Activated naive CD4-positive, alpha-beta T cell treated with anti-CD3 and anti-CD28 coated beads, Interleukin-2, amount 50 U/mL, for 24 hours (primary cell): ENCODE results near the gene FOXM1.
"Not testable (repeated sequence)": the region's sequence is repeated elsewhere in the genome, so short reads cannot be mapped to it uniquely, and the experiment has no call there.

Source experiments
- H3K27ac Mint-ChIP-seq: one replicate; pipeline ENCODE4 v1.8.0; 2021; ENCODE audit warnings: mild to moderate bottlenecking, mixed read lengths
- H3K27me3 Mint-ChIP-seq: one replicate; pipeline ENCODE4 v1.8.0; 2021; ENCODE audit warnings: mixed read lengths
- H3K36me3 Mint-ChIP-seq: one replicate; pipeline ENCODE4 v1.8.0; 2021; ENCODE audit warnings: mixed read lengths
- H3K4me1 Mint-ChIP-seq: one replicate; pipeline ENCODE4 v1.8.0; 2021; ENCODE audit warnings: mixed read lengths
- H3K4me3 Mint-ChIP-seq: one replicate; pipeline ENCODE4 v1.8.0; 2021; ENCODE audit warnings: mild to moderate bottlenecking, mixed read lengths
- H3K9me3 Mint-ChIP-seq: one replicate; pipeline ENCODE4 v1.8.0; 2021; ENCODE audit warnings: mixed read lengths

Gene FOXM1

DNA sequence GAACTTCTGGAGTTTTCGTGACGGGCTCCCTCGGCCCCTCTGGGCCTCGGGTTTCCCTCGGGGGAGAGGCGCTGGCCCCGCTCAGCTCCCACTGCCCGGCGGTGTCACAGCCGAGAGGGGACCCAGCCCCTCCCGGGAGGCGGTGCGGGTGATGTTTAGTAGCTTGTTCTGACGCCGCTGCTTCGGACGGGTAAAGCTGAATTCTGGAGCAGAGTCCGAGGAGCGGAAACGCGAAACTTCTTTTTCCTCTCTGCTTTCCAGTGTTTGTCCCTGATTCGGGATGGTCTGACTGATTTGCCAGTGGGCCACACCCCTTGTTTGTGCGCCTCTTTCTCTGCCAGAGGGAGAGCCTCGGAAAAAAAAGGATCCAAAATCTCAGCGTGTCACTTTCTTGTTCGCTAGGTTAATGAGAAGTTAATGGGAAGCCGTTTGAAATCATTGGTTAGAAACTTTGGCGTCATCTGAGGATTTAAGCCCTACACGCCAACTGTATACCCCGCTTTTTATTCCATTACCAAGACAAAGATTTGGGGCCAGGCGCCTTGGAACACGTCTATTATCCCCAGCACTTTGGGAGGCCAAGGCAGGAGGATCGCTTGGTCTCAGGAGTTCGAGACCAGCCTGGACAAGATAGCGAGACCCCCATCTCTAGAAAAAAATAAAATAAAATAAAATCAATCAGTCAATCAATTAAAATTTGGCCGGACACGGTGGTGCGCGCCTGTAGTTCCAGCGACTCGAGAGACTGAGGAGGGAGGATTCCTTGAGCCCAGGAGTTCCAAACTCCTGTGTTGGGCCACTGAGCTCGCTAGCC, 14.5 kb upstream of the FOXM1 start:
- Mint-ChIP-seq H3K27me3 (no peaks in the 10 kb centered on the region), H3K36me3 (no peaks in the 10 kb centered on the region), H3K4me1 (peaks cover 31% of the 10 kb centered on the region), H3K27ac (peak overlapping the region; percentile 76), H3K9me3 (no peaks in the 10 kb centered on the region), H3K4me3 (peak overlapping the region; percentile 94)

DNA sequence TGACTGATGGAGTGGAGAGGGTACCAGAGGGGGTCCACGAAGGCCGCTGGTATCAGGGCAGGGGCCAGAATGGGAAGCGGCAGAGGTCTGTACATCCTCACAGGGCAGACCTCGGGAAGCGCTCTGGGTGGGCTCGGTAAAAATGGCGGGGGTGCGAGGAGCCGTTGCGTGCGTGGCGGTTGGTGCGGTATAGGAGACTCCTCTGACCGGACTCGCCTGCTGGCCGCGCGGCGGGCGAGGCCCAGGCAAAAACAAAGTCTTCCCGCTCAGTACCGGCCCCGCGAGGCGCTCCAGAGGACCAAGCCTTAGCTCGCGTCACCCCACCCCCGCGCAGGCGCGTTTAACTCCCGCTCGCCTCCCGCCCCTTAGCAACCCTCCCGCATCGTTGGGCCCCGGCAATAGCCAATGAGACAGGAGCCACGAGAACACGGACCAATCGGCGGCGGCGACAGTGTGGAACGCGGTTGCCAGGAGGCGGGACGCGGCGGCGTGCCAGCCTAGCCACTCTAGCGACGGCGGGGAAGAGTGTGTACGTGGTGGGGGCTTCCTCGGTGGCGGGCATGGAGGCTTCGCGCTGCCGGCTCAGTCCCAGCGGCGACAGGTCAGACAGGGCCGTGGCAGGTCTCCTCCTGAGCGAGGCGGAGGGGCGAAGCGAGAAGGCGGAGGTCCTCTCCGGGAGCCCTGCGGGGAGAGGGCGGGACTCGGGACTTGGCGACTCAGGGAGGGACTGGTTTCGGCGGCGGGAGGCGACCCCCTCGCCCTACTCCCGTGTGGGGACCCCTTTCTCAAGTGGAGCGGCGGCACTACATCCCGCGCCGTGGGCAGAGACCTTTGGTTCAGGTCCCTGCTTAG, 13.6 kb upstream of the FOXM1 start, which contains the start of gene TULP3:
TSS of gene TULP3 (plus strand) at position 504 of the 852 bp plus-strand sequence. CDS start at position 561, 57 bp downstream.
- Mint-ChIP-seq H3K36me3 (no peaks in the 10 kb centered on the region), H3K27me3 (no peaks in the 10 kb centered on the region), H3K4me3 (peak within 1 kb of the TSS; percentile 94), H3K27ac (peak within 1 kb of the TSS; percentile 87), H3K4me1 (peaks cover 31% of the 10 kb centered on the region), H3K9me3 (no peaks in the 10 kb centered on the region)

DNA sequence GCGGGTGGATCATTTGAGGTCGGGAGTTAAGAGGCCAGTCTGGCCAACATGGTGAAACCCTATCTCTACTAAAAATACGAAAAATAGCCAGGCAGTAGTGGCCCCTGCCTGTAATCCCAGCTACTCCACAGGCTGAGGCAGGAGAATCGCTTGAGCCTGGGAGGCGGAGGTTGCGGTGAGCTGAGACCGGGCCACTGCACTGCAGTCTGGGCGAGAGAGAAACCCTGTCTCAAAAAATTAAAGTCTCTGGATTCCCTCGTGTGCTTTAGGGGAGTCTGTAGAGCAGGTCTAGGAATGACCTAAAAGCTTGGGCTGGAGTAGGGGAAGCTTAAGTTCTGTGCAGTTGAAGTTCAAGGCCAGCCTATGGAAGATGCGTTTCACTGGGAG, 13.0 kb upstream of the FOXM1 start:
- Mint-ChIP-seq H3K27me3 (no peaks in the 10 kb centered on the region), H3K27ac (peak overlapping the region; percentile 87), H3K4me1 (peaks cover 31% of the 10 kb centered on the region), H3K9me3 (no peaks in the 10 kb centered on the region), H3K4me3 (peak overlapping the region; percentile 94), H3K36me3 (no peaks in the 10 kb centered on the region)

DNA sequence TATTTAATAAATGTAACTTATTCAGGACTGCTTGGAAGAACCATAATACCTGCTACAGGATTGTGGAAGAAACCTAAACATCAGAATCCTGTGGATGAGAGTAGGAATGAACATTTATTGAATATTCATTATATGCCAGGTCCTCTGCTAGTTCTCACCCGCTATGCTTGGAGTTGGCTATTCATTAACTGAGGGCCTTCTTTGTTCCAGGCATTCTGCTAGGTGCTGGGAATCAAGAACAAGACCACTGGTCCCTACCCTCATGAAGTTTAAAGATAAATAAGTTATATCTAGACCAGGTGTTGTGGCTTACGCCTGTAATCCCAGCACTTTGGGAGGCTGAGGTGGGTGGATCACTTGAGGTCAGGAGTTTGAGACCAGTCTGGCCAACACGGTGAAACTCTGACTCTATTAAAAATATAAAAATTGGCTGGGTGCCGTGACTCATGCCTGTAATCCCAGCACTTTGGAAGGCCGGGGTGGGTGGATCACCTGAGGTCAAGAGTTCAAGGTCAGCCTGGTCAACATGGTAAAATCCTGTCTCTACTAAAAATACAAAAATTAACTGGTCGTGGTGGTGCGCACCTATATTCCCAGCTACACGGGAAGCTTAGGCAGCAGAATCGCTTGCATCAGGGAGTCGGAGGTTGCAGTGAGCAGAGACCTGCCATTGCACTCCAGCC, 9.9 kb upstream of the FOXM1 start:
- Mint-ChIP-seq H3K36me3 (no peaks in the 10 kb centered on the region), H3K4me1 (peaks cover 28% of the 10 kb centered on the region), H3K27me3 (no peaks in the 10 kb centered on the region), H3K4me3 (no peak overlapping the region), H3K27ac (no peak overlapping the region), H3K9me3 (no peaks in the 10 kb centered on the region)

DNA sequence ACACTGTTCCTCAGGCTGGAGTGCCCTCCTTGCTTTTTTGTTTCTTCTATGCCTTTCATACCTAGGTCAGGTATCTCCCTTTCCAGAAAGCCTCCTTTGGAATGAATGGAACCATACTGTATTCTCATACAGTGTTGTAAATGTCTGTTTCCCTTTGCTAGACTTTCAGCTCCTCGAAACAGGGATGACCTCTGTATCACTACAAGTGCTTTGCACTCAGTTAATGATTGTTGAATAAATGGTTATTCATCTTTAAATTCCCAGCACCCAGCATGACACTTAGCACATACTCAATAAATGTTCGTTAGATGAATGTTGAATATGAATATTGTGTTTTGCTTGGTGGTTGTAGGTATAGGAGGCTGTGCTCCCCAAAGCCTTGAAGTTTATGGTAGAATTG, 7.8 kb upstream of the FOXM1 start:
- Mint-ChIP-seq H3K4me3 (no peak overlapping the region), H3K27ac (peak overlapping the region; percentile 9), H3K9me3 (no peaks in the 10 kb centered on the region), H3K4me1 (peaks cover 29% of the 10 kb centered on the region), H3K27me3 (no peaks in the 10 kb centered on the region), H3K36me3 (peaks cover under 1% of the 10 kb centered on the region)

DNA sequence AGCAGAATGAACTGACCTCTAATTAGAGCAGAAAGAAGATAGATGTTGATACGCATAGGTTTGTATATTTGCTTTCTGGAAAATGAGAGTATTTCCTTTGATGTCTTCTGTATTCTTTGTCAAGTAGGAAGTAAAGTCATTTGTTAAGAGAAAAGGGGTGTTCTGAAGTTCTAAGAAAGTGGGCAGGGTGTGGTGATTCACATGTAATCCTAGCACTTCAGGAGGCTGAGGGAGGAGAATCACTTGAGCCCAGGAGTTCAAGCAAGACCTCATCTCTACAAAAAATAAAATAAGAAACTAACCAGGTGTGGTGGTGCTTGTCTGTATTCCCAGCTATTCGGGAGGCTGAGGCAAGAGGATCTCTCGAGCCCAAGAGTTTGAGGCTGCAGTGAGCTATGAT, 2.9 kb upstream of the FOXM1 start:
- no peaks in the 10 kb centered on the region for H3K27me3 Mint-ChIP-seq
- H3K9me3 Mint-ChIP-seq: no peaks in the 10 kb centered on the region
- H3K4me1 Mint-ChIP-seq: peaks cover 48% of the 10 kb centered on the region
- H3K36me3 Mint-ChIP-seq: peaks cover 3% of the 10 kb centered on the region
- peak overlapping the region; percentile 73 for H3K4me3 Mint-ChIP-seq
- H3K27ac Mint-ChIP-seq: peak overlapping the region; percentile 82

DNA sequence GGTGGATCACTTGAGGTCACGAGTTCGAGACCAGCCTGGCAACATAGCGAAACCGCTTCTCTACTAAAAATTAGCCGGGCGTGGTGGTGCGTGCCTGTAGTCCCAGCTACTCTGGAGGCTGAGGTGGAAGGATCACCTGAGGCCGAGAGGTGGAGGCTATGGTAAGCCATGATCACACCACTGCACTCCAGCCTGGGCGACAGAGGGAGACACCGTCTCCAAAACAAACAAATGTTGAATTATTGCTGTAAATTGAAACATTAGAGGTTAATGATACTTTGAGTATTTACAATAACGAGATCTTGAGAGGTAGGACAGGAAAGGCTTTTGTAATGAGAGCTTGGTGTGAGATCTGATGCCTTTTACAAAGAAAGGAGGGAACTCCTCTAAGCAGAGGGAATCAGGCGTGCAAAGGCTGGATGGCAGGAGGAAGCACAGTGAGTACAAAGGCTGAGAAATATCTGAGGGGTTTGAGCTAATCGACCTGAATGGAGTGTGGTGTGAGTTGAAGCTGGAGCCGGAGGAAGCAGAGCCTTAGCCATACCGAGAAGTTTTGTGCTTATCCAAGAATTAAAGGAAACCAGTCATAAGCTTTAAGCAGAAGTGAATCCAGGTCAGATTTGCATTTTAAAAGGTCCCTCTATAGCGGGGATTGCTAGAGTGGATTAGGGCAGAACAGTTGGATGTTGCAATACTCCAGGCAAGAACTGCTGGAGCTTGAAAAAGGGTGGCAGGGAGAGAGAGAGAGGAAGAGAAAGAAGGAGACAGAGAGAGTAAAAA, 1.2 kb upstream of the FOXM1 start:
- no peaks in the 10 kb centered on the region for H3K27me3 Mint-ChIP-seq
- peaks cover 3% of the 10 kb centered on the region for H3K36me3 Mint-ChIP-seq
- no peaks in the 10 kb centered on the region for H3K9me3 Mint-ChIP-seq
- peak overlapping the region; percentile 99 for H3K27ac Mint-ChIP-seq
- peaks cover 44% of the 10 kb centered on the region for H3K4me1 Mint-ChIP-seq
- peak overlapping the region; percentile 99 for H3K4me3 Mint-ChIP-seq

DNA sequence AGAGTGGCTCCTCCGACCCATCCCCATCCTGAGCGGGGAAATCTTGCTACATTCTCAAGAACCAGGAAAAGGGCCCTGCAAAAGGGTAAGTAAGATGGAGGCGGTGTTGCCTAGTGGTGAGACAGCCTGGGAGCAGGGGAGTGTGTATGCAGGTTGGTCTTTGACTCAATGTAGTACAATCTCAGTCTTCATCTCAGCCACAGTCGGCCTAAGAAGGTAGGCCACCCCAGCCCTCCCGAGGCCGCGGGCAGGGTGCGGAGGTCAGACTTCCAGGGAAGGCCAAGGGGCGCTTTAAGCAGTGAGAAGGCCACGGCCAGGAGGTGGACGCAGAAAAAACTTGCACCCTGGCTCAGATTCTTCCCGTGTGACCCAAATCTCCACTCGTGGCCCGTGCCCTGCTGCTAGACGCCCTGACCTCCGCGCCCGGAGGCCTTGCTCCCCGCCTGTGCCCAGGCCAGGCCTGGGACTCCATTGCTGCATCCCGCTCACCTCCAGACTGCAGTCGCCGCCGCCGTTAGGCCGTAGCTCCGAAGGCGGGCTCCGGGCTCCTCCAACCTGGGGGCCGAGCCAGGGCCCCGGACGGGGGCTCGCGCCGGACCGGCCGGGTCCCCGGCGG, 435 bp downstream of the FOXM1 start:
- H3K27me3 Mint-ChIP-seq: no peaks in the 10 kb centered on the region
- H3K27ac Mint-ChIP-seq: no peak overlapping the region
- H3K4me3 Mint-ChIP-seq: peak overlapping the region; percentile 82
- H3K9me3 Mint-ChIP-seq: no peaks in the 10 kb centered on the region
- peaks cover 3% of the 10 kb centered on the region for H3K36me3 Mint-ChIP-seq
- peaks cover 40% of the 10 kb centered on the region for H3K4me1 Mint-ChIP-seq

DNA sequence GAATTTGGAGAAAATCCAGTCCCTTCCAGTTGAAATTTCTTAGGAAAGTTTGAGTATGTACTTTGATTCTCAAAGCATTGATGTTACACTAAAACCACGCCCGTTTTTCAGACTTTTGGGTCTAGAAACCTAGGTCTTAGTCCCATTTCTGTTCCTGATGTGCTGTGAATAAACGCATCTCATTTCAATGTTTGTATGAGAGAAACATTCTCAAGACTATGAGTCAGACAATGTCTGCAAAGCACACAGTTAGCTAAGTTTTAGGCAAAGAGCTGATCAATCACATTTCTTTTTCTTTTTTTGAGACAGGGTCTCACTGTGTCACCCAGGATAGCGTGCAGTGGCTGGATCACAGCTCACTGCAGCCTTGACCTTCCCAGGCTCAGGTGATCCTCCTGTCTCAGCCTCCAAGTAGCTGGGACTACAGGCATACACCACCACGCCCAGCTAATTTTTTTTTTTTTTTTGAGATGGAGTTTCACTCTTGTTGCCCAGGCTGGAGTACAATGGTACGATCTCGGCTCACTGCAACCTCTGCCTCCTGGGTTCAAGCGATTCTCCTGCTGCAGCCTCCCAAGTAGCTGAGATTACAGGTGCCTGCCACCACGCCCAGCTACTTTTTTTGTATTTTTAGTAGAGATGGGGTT, 7.9 kb downstream of the FOXM1 start:
- H3K27me3 Mint-ChIP-seq, H3K4me1 Mint-ChIP-seq, H3K9me3 Mint-ChIP-seq, H3K27ac Mint-ChIP-seq, H3K36me3 Mint-ChIP-seq, H3K4me3 Mint-ChIP-seq: not testable (repeated sequence)

DNA sequence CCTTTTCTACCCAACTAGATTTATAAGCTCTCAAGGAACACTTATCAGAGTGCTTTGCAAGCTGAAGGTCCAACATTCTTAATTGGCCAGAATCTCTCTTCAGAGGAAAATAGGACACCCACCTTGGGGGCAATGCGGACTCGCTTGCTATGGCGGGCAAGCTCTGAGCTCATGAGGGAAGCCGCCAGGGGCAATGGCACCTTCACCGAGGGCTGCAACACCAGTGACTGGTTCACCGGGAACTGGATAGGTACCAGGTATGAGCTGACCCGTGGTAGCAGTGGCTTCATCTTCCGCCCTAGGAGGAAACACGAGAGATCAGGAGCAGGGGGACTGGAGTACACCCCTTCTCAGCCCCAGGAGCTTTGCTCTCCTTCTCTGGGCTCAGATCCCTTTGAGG, 12.8 kb downstream of the FOXM1 start:
- Mint-ChIP-seq H3K27me3 (no peaks in the 10 kb centered on the region), H3K36me3 (peaks cover 1% of the 10 kb centered on the region), H3K4me1 (peaks cover 6% of the 10 kb centered on the region), H3K9me3 (no peaks in the 10 kb centered on the region), H3K4me3 (no peak overlapping the region), H3K27ac (no peak overlapping the region)

DNA sequence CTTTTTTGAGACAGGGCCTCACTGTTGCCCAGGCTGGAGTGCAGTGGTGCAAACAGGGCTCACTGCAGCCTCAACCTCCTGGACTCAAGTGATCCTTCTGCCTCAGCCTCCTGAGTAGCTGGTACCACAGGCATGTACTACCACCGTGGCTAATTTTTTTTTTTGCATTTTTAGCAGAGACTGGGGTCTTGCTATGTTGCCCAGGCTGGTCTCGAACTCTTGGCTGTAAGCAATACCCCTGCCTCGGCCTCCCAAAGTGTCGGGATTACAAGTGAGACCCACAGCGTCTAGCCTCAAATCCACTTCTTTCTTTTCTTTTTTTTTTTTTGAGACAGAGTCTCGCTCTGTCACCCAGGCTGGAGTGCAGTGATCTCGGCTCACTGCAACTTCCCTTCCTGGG, 13.6 kb downstream of the FOXM1 start:
- H3K4me1 Mint-ChIP-seq, H3K36me3 Mint-ChIP-seq, H3K9me3 Mint-ChIP-seq, H3K4me3 Mint-ChIP-seq, H3K27me3 Mint-ChIP-seq, H3K27ac Mint-ChIP-seq: not testable (repeated sequence)

DNA sequence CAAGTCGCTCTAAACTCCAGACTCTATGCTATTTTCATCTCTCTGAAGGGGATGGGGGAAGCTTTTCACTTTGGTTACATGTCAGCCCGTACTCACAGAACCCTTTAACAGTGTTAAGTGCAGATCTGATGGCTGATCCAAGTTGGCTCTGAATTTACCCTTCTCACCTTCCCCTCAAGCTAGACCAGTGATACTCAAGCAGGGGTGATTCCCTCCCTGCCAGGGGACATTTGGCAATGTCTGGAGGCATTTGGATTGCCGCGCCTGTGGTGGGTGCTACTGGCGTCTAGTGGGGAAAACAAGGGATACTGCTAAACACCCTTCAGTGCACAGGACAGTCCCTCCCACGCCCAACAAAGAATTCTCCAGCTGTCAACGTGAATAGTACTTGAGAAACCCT, 14.1 kb downstream of the FOXM1 start:
- no peaks in the 10 kb centered on the region for H3K4me1 Mint-ChIP-seq
- no peak overlapping the region for H3K4me3 Mint-ChIP-seq
- no peaks in the 10 kb centered on the region for H3K9me3 Mint-ChIP-seq
- H3K27me3 Mint-ChIP-seq: no peaks in the 10 kb centered on the region
- peaks cover 1% of the 10 kb centered on the region for H3K36me3 Mint-ChIP-seq
- H3K27ac Mint-ChIP-seq: no peak overlapping the region

DNA sequence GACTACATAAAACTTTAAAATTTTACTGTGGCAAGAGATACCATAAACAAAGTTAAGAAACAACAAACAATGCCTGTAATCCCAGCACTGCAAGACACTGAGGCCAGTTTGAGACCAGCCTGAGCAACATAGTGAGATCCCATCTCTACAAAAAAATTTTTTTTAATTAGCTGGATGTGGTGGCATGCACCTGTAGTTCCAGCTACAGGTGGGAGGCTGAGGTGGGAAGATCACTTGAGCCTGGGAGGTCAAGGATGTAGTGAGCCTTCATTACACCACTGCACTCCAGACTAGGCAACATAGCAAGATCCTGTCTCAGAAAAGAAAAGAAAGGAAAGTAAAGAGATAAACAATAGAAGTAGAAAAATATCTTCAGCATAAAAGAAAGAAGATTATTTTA, 16.8 kb downstream of the FOXM1 start:
- Mint-ChIP-seq H3K36me3 (peaks cover 2% of the 10 kb centered on the region), H3K4me3 (no peak overlapping the region), H3K4me1 (no peaks in the 10 kb centered on the region), H3K27ac (no peak overlapping the region), H3K9me3 (no peaks in the 10 kb centered on the region), H3K27me3 (no peaks in the 10 kb centered on the region)

DNA sequence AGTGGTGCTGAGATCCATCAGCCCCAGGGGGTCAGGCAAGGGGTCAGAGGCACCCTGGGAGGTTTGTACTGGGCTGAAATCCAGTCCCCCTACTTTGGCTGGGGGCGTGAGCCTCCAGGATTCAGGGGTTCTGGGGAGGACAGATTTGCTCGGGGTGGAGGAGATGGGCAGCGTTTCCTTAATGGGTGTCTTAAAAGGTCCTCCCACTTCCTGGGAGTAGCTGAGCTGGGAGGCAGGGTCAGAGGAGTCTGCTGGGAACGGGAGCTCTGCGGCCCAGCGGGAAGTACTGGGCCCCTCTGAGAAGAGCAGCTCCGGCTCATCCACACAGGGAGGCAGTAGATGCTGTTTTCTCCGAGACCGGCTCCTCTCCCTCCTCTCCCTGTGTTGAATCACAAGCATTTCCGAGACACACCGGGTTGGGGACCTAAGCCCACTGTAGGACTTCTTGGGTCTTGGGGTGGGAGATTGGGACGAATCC, 18.0 kb downstream of the FOXM1 start:
- H3K36me3 Mint-ChIP-seq: peaks cover 2% of the 10 kb centered on the region
- no peak overlapping the region for H3K4me3 Mint-ChIP-seq
- no peaks in the 10 kb centered on the region for H3K9me3 Mint-ChIP-seq
- H3K4me1 Mint-ChIP-seq: no peaks in the 10 kb centered on the region
- no peak overlapping the region for H3K27ac Mint-ChIP-seq
- no peaks in the 10 kb centered on the region for H3K27me3 Mint-ChIP-seq
